SU-DHL-6 (cell line): Measurements from ENCODE around the gene TRIM2.

Experiments
- H2AFZ ChIP-seq: fragments of 200-600 bp; sonication (generic); 2 replicates; pipeline ENCODE4 v1.6.1; 2014; ENCODE audit warnings: low read depth, mild to moderate bottlenecking, moderate library complexity, mixed read lengths, antibody characterized with exemption, low read length; ENCODE audit not compliant: severe bottlenecking
- H3F3A ChIP-seq: fragments of 200-600 bp; shearing (Covaris generic); 2 replicates; pipeline ENCODE4 v1.6.0; 2016; ENCODE audit warnings: antibody characterized with exemption, mild to moderate bottlenecking; ENCODE audit not compliant: insufficient read depth
- H3K27ac ChIP-seq: fragments of 200-600 bp; sonication (generic); 2 replicates; pipeline ENCODE4 v1.5.1; 2016; ENCODE audit warnings: low read depth, mild to moderate bottlenecking, low read length, moderate library complexity, mixed read lengths
- H3K27me3 ChIP-seq: fragments of 200-600 bp; sonication (generic), shearing (Covaris generic); 2 replicates; pipeline ENCODE4 v1.6.0; 2014; ENCODE audit warnings: mild to moderate bottlenecking, low read length
- H3K36me3 ChIP-seq: fragments of 200-600 bp; sonication (generic); 2 replicates; pipeline ENCODE4 v1.6.1; 2014; ENCODE audit warnings: mild to moderate bottlenecking, low read length, mixed read lengths
- H3K4me2 ChIP-seq: fragments of 300-600, 200-600 bp; shearing (Covaris generic), sonication (generic); 2 replicates; pipeline ENCODE4 v1.6.0; 2014; ENCODE audit warnings: low read length, low read depth, mild to moderate bottlenecking; ENCODE audit not compliant: poor library complexity, severe bottlenecking
- H3K4me3 ChIP-seq: fragments of 200-600 bp; sonication (generic); 2 replicates; pipeline ENCODE4 v1.5.1; 2014; ENCODE audit warnings: antibody characterized with exemption, low read length, mild to moderate bottlenecking, mixed read lengths; ENCODE audit not compliant: insufficient read depth, poor library complexity, severe bottlenecking
- H3K79me2 ChIP-seq: fragments of 200-600 bp; sonication (generic); 2 replicates; pipeline ENCODE4 v1.6.1; 2014; ENCODE audit warnings: mild to moderate bottlenecking, low read length, moderate library complexity; ENCODE audit not compliant: insufficient read depth
- H3K9ac ChIP-seq: fragments of 200-600 bp; sonication (generic); 2 replicates; pipeline ENCODE4 v1.7.0; 2014; ENCODE audit warnings: mild to moderate bottlenecking, low read length
- H3K9me2 ChIP-seq: fragments of 200-600 bp; sonication (generic); replicated peaks from 2 replicates; pipeline ENCODE4 v1.6.1; 2014; ENCODE audit warnings: low read length; ENCODE audit not compliant: insufficient read depth
- H3K9me3 ChIP-seq: fragments of 200-600 bp; sonication (generic); 2 replicates; pipeline ENCODE4 v1.6.1; 2014; ENCODE audit warnings: low read length, mixed read lengths; ENCODE audit not compliant: insufficient read depth
- H4K20me1 ChIP-seq: fragments of 200-600 bp; sonication (generic); 2 replicates; pipeline ENCODE4 v1.6.1; 2014; ENCODE audit warnings: low read depth, mild to moderate bottlenecking, antibody characterized with exemption, low read length, moderate library complexity, mixed read lengths
- CTCF ChIP-seq: fragments of 200-600 bp; sonication (generic); IDR thresholded peaks from one replicate; pipeline ENCODE4 v1.5.1; 2017; ENCODE audit warnings: antibody characterized with exemption, mild to moderate bottlenecking, low read length, moderate library complexity; ENCODE audit not compliant: insufficient read depth, poor library complexity, severe bottlenecking
- EZH2phosphoT487 ChIP-seq: fragments of 200-600 bp; sonication (generic), shearing (Covaris generic); conservative IDR thresholded peaks from 2 replicates; pipeline ENCODE4 v1.6.1; 2018; ENCODE audit warnings: mild to moderate bottlenecking, antibody characterized with exemption, low read length, moderate library complexity, mixed read lengths

Gene TRIM2

GRCh38 chr4:153206534-153206933 is 2.3 kb downstream of the TRIM2 start:
- Histone ChIP-seq H3K27ac (no peak overlapping the region), H3K4me2 (no peak overlapping the region), H3K9ac (no peak overlapping the region), H3K36me3 (no peaks in the 10 kb centered on the region), H2AFZ (no peak overlapping the region), H3K27me3 (no peaks in the 10 kb centered on the region), H3K9me2 (no peaks in the 10 kb centered on the region), H4K20me1 (no peaks in the 10 kb centered on the region), H3F3A (no peaks in the 10 kb centered on the region), H3K4me3 (no peak overlapping the region), H3K9me3 (no peaks in the 10 kb centered on the region), H3K79me2 (no peaks in the 10 kb centered on the region)
- no peak for TF ChIP-seq EZH2phosphoT487
- no peak for TF ChIP-seq CTCF

GRCh38 chr4:153207027-153207426 is 2.8 kb downstream of the TRIM2 start:
- Histone ChIP-seq H3K9me3 (no peaks in the 10 kb centered on the region), H3K79me2 (no peaks in the 10 kb centered on the region), H3K36me3 (no peaks in the 10 kb centered on the region), H3K4me2 (no peak overlapping the region), H3K9ac (no peak overlapping the region), H3K27ac (no peak overlapping the region), H3K9me2 (no peaks in the 10 kb centered on the region), H4K20me1 (no peaks in the 10 kb centered on the region), H2AFZ (no peak overlapping the region), H3F3A (no peaks in the 10 kb centered on the region), H3K4me3 (no peak overlapping the region), H3K27me3 (no peaks in the 10 kb centered on the region)
- no peak for TF ChIP-seq CTCF
- no peak for TF ChIP-seq EZH2phosphoT487

GRCh38 chr4:153207567-153207966 is 3.3 kb downstream of the TRIM2 start:
- Histone ChIP-seq H3K79me2 (no peaks in the 10 kb centered on the region), H3K27me3 (no peaks in the 10 kb centered on the region), H3F3A (no peaks in the 10 kb centered on the region), H3K27ac (no peak overlapping the region), H2AFZ (no peak overlapping the region), H3K9me2 (no peaks in the 10 kb centered on the region), H3K4me2 (no peak overlapping the region), H3K36me3 (no peaks in the 10 kb centered on the region), H3K4me3 (no peak overlapping the region), H4K20me1 (no peaks in the 10 kb centered on the region), H3K9ac (no peak overlapping the region), H3K9me3 (no peaks in the 10 kb centered on the region)
- no peak for TF ChIP-seq CTCF
- no peak for TF ChIP-seq EZH2phosphoT487

DNA sequence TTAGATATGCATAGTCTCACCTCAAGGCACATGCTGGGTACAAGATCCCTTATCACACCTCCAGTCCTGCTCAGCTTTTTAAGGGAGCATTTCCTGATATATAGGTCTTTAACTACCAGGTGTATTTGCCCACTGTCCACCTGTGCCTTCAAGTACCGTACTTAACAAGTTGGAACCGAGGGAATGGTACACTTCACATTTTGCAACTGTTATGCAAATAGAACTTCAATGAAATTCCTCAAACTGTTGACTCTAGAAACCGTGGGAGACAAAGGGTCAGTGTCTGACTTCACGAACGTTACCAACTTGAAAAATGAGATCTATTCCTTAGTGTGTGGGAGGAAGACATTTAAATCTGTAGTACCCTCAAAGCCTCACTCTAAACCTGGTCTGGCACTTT is 5.2 kb downstream of the TRIM2 start:
- TF ChIP-seq CTCF (no peak), EZH2phosphoT487 (no peak)
- no peak overlapping the region for H3K4me3 ChIP-seq
- H2AFZ ChIP-seq: no peak overlapping the region
- H3K9me2 ChIP-seq: no peaks in the 10 kb centered on the region
- H3K79me2 ChIP-seq: no peaks in the 10 kb centered on the region
- no peak overlapping the region for H3K9ac ChIP-seq
- H3K9me3 ChIP-seq: no peaks in the 10 kb centered on the region
- no peaks in the 10 kb centered on the region for H4K20me1 ChIP-seq
- no peaks in the 10 kb centered on the region for H3K36me3 ChIP-seq
- no peaks in the 10 kb centered on the region for H3K27me3 ChIP-seq
- no peaks in the 10 kb centered on the region for H3F3A ChIP-seq
- no peak overlapping the region for H3K27ac ChIP-seq
- H3K4me2 ChIP-seq: no peak overlapping the region
